Measurements from ENCODE around the gene IGIP.
"Not testable (repeated sequence)": the region's sequence is repeated elsewhere in the genome, so short reads cannot be mapped to it uniquely, and the experiment has no call there.

The IGIP gene

GRCh38 chr5:140140435-140140834, 14.7 kb downstream of the IGIP start:
- no peak for DNase-seq (ENCODE audit: low read depth in 3 of 3)

DNA sequence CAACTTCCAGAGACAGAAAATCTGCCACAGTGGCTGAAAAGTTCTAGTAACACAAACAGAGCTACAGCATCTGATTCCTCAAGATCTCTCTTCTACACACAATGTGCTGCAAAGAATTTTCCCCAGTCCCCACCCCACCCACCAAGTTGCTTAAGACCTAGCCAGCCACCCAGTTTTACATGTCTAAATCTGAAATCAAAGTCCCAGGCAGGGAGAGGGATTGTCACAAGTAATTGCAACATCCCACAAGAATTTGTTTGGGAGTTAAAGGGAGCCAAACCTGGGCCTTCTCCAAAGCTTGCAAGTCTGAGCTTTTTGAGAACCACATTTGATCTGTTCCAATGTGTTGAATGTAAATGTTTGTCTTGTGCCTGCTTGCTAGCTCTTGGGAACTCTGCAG, 15.5 kb downstream of the IGIP start:
- DNase-seq (ENCODE audit: low read depth in 3 of 3) = no peak

DNA sequence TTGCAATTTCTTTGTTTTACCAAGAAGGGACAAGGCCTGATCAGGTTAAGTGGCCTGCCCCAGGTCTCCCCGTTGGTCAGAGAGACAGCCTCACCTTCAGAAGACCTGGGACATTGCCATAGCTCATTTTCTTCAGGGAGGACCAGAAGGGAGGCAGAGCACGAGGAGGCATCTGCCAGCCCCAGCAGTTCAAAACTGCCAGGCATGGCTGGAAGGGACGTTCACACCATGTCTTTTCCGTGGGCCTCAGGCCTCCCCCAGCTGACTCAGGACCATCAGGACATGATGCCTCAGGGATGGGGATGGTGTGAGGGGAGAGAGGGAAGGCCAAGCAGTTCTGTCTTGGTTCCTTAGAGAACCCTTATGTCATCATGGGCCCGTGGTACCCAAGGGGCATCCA, 16.5 kb downstream of the IGIP start:
- no peak for DNase-seq (ENCODE audit: low read depth in 3 of 3)

DNA sequence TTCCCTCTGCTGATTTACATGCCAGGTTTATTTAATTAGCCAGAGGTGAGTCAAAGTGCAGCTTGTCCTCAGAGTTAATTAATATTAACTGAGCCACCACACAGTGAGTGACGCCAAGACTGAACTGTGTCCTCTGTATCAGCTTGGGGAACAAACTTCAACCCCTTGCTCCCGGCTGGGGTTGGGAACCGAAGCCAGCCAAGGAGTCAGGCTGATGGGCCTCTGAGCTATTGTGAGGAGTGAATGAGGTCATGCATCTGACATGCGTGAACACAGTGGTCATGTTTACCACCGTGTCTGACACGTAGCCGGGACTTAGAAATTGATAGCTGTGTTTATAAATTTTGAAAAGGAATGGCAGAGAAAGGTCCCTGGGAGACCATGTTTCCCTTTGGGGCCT, 17.1 kb downstream of the IGIP start:
- no peak for DNase-seq (ENCODE audit: low read depth in 3 of 3)

DNA sequence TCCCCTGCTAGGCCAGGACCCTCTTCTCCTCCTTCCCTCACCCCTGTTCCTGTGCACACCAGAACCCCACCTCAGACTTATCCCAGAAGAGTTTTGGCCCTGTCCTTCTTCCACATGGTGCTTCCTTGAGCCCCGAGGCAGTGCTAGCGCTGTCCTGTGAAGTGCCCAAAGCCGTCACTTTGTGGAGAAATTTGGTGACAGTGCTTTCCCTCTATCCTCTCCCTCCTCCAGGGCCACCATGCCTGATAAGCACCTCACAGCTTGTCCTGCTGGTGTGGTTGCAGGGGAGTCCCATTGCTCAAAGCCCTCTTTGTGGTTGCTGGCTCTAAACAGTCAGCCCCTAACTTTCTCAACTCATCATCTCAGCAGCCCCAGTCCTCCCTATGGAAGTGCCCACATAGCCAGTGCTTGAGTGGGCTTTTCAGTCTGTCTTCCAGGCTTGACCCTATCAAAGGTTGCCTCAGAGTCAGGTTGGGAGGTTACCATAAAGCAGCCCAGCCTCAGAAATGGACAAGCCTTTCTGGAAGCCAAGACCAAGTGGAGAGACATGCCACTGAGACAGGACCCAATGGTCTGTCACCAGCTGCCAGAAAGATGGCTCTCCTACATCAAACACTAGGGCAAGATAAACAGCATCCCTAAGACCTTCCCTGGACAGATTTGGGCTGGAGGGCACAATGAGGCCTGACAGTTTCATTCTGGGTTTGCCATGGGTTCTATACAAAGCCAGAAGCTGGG, 18.0 kb downstream of the IGIP start:
- no peak for DNase-seq (ENCODE audit: low read depth in 3 of 3)

DNA sequence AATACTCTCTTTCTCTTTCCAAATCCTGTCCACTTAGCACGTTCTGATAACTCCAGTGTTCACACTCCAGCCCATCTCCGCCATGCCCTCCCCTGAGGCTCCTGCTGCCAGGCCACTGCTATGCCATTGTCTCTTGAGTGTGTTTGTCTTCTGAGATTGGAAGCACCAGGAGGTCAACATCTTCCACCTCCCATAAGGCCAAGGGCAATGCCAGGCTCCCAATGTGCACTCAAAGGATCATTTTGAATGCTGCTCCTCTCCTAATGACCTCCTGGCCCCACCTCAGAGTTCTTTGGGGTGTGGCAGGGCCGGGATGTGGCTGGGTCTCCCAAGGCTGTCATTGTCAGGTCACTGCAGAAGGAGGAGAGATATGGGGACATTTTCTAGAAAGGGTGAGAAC, 19.5 kb downstream of the IGIP start:
- no peak for DNase-seq (ENCODE audit: low read depth in 3 of 3)

DNA sequence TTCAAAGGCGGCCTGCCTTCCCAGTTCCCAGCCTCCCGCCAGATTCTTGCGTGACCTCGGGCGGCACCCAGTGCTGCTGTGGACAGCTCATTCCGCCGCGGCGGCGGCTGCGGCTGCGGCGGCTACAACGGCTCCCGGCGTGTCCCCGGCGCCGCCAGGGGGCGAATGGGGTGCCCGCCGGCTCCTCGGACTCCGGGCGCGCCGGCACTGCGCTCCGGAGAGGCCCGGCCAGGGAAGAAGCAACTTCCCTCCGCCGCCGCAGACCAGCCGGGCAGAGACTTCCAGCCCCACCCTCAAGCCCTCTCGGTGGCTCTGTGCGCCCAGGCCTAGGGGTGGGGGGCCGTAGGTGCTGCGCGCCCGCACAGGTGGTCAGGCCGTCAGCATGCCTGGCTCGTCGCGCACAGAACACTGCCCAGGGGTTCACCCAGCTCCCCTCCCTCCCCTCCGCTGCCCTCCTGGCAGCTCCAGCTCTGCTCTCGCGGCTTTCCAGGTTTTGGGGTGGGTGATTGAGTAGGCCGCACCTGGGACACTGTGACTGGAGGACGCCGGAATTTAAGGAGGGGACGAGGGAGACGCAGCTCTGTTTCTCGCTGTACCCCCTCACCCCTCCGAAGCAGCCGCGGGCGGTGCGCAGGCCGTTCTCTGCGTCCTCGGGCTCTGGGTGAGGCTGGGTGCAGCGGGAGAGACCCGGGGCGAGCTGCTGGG, 20.2 kb downstream of the IGIP start:
- DNase-seq (ENCODE audit: low read depth in 3 of 3) = peak; percentile 14 to 58 (median 43)

DNA sequence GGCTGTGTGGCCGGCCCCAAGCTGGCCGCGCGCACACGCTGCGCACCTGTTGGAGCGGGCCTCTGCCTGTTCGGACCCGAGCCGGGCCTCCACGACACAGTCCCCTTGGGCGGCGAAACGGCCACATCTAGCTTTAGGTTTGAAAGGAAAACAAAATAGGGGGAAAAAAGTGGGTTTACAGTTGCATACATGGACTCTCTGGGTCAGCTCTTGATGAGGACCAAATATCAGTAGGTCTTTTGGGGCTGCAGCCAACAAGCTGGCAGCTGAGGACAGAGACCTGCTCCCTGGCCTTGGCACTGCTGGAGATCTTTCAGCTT, 20.7 kb downstream of the IGIP start:
- no peak for DNase-seq (ENCODE audit: low read depth in 3 of 3)

DNA sequence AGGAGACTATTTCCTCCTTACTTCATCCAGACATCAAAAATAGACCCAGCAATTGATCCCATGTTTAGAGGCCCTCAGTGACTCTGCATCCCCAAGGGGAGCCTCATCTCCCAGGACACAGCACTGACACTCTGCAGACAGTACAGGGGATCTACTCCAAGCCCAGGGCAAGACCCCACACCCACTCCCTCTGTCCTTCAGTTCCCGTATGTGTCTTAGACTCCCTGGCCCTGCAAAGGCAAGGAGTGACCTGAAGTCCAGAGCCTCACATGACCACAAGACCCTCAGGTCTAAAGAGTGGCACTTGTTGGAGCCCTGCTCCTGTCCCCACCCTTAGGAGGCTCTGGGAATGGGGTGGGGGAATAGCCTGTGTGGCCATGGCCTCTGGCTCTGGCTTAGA, 21.7 kb downstream of the IGIP start:
- no peak for DNase-seq (ENCODE audit: low read depth in 3 of 3)

DNA sequence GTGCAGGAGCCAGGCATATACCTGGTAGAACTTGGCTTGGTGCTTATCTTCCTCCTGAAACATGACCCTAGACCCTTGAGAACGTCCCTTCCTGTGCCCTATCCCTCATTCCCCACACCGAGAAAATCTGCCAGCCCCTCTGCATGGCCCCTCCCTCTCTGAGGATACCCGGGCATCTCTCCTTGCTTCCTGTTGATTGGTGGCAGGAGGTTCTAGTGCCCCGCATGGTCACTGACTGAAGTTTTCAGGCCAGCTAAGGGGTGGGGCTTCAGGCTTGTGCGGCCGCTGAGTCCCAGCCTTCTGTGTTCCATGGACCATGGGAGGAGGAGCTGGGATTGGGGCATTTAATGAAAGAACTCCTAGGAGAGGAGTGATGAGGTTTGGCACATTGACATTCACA, 22.8 kb downstream of the IGIP start:
- DNase-seq (ENCODE audit: low read depth in 3 of 3) = no peak

DNA sequence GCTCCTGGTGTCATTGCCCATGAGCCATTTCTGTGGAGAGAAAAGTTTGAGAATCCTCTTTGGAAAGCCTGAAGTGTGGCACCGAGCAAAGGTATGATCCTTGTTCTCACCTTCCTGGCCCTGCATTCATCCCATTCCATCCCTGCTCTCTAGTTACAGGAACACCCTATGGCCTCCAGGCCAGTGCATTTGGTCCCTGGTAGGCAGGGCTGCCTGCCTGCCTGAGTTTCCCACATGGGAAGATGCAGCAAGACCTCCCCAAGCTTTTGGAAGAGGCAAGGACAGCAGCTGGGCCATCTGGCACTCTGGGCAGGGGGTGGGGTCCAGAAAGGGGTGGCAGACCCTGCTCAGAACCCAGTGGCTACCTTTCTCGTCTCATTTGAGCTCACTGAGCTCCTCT, 24.5 kb downstream of the IGIP start:
- no peak for DNase-seq (ENCODE audit: low read depth in 3 of 3)

GRCh38 chr5:140151144-140152021, 25.6 kb downstream of the IGIP start:
- DNase-seq (ENCODE audit: low read depth in 3 of 3) = no peak

DNA sequence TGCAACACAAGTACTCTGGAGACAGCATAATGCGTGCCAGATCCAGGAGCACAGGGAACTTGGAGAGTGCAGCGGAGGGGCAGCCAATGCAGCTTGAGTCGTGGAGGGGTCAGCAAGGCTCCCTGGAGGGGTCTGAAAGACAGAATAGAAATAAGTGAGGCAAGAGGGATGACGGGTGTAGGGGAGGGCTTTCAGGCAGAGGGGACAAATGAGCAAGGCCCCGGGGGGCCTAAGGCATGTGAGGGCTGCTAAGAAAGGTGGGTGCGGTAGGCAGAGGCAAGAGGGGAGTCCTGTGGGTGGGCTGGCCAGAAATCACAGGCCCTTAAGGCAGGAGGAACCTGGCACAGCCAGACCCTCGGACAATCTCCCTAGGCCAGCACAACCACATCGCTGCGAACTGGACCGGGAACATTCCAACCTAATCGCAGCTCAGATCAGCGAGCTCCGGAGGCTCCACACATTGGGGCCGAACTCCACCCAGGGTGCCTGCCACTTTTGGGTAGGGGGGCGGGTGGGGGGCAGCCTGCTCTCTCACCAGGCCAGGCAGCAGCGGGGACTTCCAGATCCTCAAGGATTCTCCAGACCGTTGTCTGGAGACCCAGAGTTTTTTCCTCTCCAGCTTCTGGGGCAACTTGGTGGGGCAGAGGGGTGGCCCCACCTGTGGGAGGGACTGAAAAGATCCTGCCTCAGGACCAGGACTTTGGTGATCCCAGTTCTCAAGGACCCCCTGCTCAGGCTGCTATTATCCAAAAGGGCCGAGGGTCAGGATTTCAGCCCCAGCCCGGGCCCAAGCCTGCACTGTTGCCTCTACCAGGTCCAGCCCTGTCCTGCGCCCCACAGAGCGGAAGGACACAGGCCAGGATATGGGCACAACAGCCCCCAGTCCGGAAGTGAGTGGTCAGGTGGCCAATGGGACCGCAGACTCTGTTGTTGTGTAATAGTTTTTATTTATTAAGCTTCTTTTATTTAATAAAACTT, 26.6 kb downstream of the IGIP start:
- DNase-seq (ENCODE audit: low read depth in 3 of 3) = no peak

GRCh38 chr5:140153255-140153654, 27.5 kb downstream of the IGIP start:
- no peak for DNase-seq (ENCODE audit: low read depth in 3 of 3)

GRCh38 chr5:140153905-140154304, 28.2 kb downstream of the IGIP start:
- no peak for DNase-seq (ENCODE audit: low read depth in 3 of 3)

DNA sequence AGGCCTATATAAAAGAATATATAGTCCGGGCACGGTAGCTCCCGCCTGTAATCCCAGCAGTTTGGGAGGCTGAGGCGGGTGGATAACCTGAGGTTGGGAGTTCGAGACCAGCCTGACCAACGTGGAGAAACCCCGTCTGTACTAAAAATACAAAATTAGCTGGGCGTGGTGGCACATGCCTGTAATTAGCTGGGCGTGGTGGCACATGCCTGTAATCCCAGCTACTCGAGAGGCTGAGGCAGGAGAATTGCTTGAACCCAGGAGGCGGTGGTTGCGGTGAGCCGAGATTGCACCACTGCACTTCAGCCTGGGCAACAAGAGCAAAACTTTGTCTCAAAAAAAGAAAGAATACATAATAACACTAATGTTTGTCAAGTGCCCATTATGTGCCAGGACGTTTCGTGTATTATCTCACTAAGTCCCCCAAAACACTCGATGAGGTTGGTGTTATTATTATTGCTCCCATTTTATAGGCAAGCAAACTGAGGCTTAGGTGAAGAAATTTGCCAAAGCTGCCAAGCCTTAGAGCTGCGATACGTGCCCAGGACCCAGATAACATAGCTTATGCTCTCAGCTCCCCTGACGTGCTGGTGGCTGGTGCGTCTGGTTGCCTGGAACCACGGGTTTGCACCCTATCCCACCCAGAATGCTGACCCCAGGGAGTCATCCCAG, 29.1 kb downstream of the IGIP start:
- not testable (repeated sequence) for DNase-seq (ENCODE audit: low read depth in 3 of 3)

DNA sequence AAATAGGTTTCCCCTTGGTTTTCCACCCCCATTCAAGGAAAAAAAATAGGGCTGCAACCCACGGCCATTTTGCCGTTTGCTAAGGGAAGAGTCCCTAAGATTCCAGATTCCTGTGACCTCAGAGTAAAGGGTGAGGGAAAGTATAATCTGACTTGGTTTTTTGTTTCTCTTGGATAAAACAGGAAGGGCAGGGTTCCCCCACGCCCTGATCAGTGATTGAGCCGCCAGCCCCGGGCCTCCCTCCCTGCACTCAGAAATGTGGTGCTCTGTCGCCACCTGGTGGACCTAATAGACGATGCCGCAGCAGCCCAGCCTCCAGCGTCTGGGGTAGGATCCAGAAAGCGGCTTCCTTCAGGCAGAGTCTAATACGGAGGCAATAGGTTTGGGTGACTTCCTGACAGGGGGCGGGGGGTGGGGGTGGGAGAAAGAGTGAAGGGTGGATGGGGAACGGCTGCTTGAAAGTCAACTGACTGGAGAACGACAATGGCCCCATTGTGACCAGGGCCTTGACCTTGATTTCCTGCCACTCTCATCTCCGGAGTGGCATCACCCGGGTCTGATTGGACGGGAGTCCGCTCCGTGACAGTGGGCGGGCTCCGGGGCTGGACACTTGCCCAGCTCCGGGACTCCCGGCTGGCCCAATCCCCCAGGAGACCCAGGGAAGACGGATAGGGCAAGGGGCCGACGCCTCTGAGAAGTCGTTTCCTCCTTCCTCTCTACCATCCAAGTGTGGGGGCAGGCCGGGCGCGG, 31.5 kb downstream of the IGIP start:
- peak; percentile 73 to 83 (median 82) for DNase-seq (ENCODE audit: low read depth in 3 of 3)

- DNase-seq (ENCODE audit: low read depth in 3 of 3) = no peak
Measured at GRCh38 chr5:140159014-140159927, 33.5 kb downstream of the IGIP start.

DNA sequence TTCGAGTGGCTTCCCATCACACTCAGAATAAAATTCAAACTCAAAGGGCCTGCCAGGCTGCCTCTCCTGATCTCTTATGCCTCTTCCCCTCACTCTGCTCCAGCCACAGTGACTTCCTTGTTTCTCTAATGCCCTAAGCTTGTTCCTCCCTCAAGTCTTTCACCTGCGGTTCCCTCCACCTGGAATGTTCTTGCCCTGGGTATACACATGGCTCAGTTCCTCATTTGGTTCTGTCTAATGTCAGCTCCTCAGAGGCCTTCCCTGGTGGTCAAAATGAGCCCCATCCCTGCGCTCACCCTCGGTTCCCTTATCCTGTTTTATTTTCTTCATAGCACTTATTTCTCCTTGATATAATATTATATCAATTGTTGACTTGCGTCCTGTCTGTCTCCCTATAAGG, 36.5 kb downstream of the IGIP start:
- DNase-seq (ENCODE audit: low read depth in 3 of 3) = no peak
